ENCODE results near the gene HEG1.

DNA sequence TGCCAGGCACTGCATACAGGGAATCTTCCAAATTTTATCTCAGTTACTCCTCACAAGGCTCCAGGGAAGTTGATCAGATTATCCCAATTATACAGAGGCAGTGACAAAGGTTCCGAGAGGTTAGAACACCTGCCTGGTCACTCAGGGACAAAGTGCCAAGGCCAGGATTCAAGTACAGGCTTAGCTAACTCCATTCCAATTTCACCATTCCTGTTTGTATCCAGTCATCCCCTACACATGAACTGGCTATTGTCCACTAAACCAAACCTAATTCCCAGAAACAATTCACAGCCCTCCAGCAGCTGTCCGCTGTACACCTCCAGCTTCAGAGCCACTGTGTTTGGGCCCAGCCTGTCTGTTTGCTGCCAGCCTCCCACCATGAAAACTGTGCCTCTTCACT, 137.3 kb downstream of the HEG1 start:
- no peak for TF ChIP-seq POLR2A (IDR thresholded peaks at IDR 0.05)
- TF ChIP-seq CTCF (IDR thresholded peaks at IDR 0.05): no peak
- no peak for TF ChIP-seq EP300 (IDR thresholded peaks at IDR 0.05)
